Testis (tissue), 3 donors: ENCODE measurements around the gene TENM4. TPM values are rescaled to one million over a fixed set of nuclear protein-coding genes. Genes with fewer than 3 reads are reported as not detected.

Experiments
- DNase-seq: peaks from one replicate; pipeline ENCODE4 v3.0.0-alpha.2; 2019
- H3K27ac ChIP-seq, 2 donors: fragments of 200-600 bp; sonication (generic); one replicate each; pipeline ENCODE4 v1.5.1; 2019
- H3K27me3 ChIP-seq: fragments of 200-600 bp; sonication (generic); one replicate; pipeline ENCODE4 v1.5.1; 2019
- H3K36me3 ChIP-seq: fragments of 200-600 bp; sonication (generic); one replicate; pipeline ENCODE4 v1.5.1; 2017; ENCODE audit warnings: low read depth; ENCODE audit errors: missing control alignments
- H3K4me1 ChIP-seq: fragments of 200-600 bp; sonication (generic); one replicate; pipeline ENCODE4 v1.5.1; 2019
- H3K4me3 ChIP-seq, 2 donors: fragments of 200-600 bp; sonication (generic); one replicate each; pipeline ENCODE4 v1.5.1; 2017 to 2019
- H3K9me3 ChIP-seq: fragments of 200-600 bp; sonication (generic); one replicate; pipeline ENCODE4 v1.5.1; 2017
- POLR2A ChIP-seq: fragments of 450-650 bp; IDR thresholded peaks from one replicate; pipeline ENCODE4 v1.6.1; 2017; ENCODE audit warnings: antibody characterized with exemption, mild to moderate bottlenecking, moderate library complexity
- WGBS, 2 donors: methylation state at CpG; one replicate each; pipeline ENCODE4 v1.1.5; 2018; 5-methylcytosine and 5-hydroxymethylcytosine counted together
- intact Hi-C: fragments of 100-400 bp; cut with DNase I; formaldehyde crosslinking; loops from one replicate; pipeline ENCODE4 v1.15.1; 2023; ENCODE audit warnings: low total_unique reads
- polyA plus RNA-seq: library from polyadenylated mRNA; stranded (reverse); fragments of 350-450 nt; fragmentation: Illumina TruSeq; extraction: RNeasy Lipid Tissue Mini Kit (QIAGEN cat#74804); gene quantifications from one replicate; pipeline ENCODE4 v1.2.3, GENCODE V29; 2014; ENCODE audit warnings: low read depth, low replicate concordance; ENCODE audit not compliant: insufficient read depth
- total RNA-seq, 2 donors: library from RNA; depleted of rRNA; stranded (reverse); fragments of >200 nt; gene quantifications; one replicate each; pipeline ENCODE4 v1.2.3, GENCODE V29; 2016
- TF ChIP-seq, protein P1 (sequence below), 3 experiments: fragments of 450-650 bp in 2 of 3; fragments of 200-600 bp in 1 of 3; sonication (generic) in 1 of 3; IDR thresholded peaks; one replicate each; pipeline ENCODE4 v1.5.1; 2016 to 2019; ENCODE audit warnings: antibody characterized with exemption in 3 of 3, mild to moderate bottlenecking in 2 of 3, moderate library complexity in 1 of 3

TENM4 gene
- total and polyA plus RNA-seq, 3 donors from 2014 or later, result 10.6 to 17.9 (median 11.4) TPM

- no peak overlapping the region for H3K4me3 ChIP-seq
- H3K27ac ChIP-seq, result no peak overlapping the region
- no peak for DNase-seq
- 98% methylated on average over 5 of the region's 5 CpGs for WGBS, 2 donors
- no peaks in the 10 kb centered on the region for H3K4me1 ChIP-seq
- H3K27me3 ChIP-seq, result no peaks in the 10 kb centered on the region
- H3K9me3 ChIP-seq, result no peaks in the 10 kb centered on the region
- no peak for TF ChIP-seq POLR2A
- TF ChIP-seq, protein P1, sequence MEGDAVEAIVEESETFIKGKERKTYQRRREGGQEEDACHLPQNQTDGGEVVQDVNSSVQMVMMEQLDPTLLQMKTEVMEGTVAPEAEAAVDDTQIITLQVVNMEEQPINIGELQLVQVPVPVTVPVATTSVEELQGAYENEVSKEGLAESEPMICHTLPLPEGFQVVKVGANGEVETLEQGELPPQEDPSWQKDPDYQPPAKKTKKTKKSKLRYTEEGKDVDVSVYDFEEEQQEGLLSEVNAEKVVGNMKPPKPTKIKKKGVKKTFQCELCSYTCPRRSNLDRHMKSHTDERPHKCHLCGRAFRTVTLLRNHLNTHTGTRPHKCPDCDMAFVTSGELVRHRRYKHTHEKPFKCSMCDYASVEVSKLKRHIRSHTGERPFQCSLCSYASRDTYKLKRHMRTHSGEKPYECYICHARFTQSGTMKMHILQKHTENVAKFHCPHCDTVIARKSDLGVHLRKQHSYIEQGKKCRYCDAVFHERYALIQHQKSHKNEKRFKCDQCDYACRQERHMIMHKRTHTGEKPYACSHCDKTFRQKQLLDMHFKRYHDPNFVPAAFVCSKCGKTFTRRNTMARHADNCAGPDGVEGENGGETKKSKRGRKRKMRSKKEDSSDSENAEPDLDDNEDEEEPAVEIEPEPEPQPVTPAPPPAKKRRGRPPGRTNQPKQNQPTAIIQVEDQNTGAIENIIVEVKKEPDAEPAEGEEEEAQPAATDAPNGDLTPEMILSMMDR (IDR thresholded peaks at IDR 0.05), result no peak
- intact Hi-C loops, result no loop called here
- H3K36me3 ChIP-seq, result no peaks in the 10 kb centered on the region
These were observed 695.9 kb downstream of the TENM4 start for GRCh38 chr11:78744949-78745348.

DNA sequence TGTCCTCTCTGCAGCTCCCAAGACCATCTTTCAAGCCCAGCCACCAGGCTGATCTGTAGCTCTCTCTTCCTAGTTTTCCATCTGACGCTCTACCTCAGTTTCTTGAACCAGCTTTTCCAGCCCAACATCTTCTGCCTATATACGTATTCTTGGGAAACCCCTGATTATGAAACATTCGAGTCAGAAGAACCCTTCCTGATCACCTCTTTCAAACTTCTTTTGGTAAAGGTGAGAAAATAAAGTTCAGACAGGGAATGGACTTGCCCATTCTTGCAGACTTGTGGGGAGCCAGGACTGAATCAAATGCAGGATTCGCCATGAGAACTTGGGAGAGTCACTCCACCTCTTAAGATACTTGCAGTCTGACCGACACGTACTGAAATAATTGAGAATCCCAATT is 696.6 kb downstream of the TENM4 start:
- TF ChIP-seq POLR2A, result no peak
- TF ChIP-seq, protein P1 (IDR thresholded peaks at IDR 0.05), result no peak
- H3K27ac ChIP-seq, result no peak overlapping the region

GRCh38 chr11:78742430-78742829 is 698.4 kb downstream of the TENM4 start:
- intact Hi-C loops, result no loop called here
- DNase-seq, result no peak
- WGBS, 2 donors, result 84 to 90% methylated on average over 6 of the region's 6 CpGs

More for the DNA sequence above, 696.6 kb downstream of the TENM4 start:
- H3K27me3 ChIP-seq, result no peaks in the 10 kb centered on the region
- no peaks in the 10 kb centered on the region for H3K4me1 ChIP-seq
- H3K36me3 ChIP-seq, result no peaks in the 10 kb centered on the region
- no peak for DNase-seq
- no peak overlapping the region for H3K4me3 ChIP-seq
- intact Hi-C loops, result no loop called here
- WGBS, 2 donors, result 92 to 93% methylated on average over 6 of the region's 6 CpGs
- H3K9me3 ChIP-seq, result no peaks in the 10 kb centered on the region

DNA sequence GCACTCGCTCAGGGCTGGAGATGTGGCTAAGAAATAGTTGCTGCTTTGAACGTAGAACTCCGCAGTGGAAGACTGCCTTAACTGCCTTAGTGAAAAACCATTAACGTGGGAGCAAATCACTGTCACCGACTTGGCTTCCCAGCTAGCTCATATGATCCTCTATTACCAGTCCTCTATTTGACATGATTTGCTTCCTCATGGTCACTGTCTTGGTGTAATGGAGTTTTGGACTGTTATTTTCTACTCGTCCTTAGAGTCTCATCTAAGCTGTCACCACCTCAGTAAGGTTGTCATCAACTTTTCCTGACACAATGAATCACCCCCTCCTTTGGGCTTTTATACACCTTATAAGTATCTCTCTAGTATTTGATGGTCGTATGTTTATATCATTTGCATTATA is 699.1 kb downstream of the TENM4 start:
- no peak overlapping the region for H3K27ac ChIP-seq
- no peaks in the 10 kb centered on the region for H3K4me1 ChIP-seq
- no peak for TF ChIP-seq POLR2A
- TF ChIP-seq, protein P1 (IDR thresholded peaks at IDR 0.05), result no peak
- no peaks in the 10 kb centered on the region for H3K36me3 ChIP-seq
- no peak for DNase-seq
- WGBS, 2 donors, result 93 to 94% methylated on average over 7 of the region's 7 CpGs
- H3K9me3 ChIP-seq, result no peaks in the 10 kb centered on the region
- H3K4me3 ChIP-seq, result no peak overlapping the region
- intact Hi-C loops, result no loop called here
- no peaks in the 10 kb centered on the region for H3K27me3 ChIP-seq

More at GRCh38 chr11:78742430-78742829, 698.4 kb downstream of the TENM4 start:
- TF ChIP-seq, protein P1 (IDR thresholded peaks at IDR 0.05), result no peak
- TF ChIP-seq POLR2A, result no peak
- Histone ChIP-seq H3K36me3 (no peaks in the 10 kb centered on the region), H3K27me3 (no peaks in the 10 kb centered on the region), H3K27ac (no peak overlapping the region), H3K9me3 (no peaks in the 10 kb centered on the region), H3K4me3 (no peak overlapping the region), H3K4me1 (no peaks in the 10 kb centered on the region)
